ENCODE results near the gene ULBP1.
"Not testable (repeated sequence)": the region's sequence is repeated elsewhere in the genome, so short reads cannot be mapped to it uniquely, and the experiment has no call there.

The ULBP1 gene

DNA sequence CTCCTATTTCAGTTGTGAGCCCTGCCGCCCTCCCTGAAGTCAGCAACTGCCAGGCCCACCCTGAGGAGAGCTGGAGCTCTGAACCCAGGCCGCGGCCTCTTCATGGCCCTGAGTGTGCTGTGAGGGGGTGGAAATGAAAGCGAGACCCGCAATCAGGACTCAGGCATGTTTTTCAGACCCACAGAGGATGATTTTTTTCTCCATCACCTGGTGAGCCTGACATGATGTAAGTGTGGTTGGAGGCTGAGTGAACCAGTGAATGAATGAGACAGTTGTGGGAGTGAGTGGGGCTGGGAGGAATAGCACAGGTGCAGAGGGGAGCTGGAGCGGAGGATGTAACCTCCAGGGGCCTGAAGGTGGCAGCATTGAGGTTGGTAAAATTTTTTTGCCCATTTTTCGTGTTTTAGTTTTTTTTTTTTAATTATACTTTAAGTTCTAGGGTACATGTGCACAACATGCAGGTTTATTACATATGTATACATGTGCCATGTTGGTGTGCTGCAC, 43.3 kb downstream of the ULBP1 start:
- DNase-seq: no peak

DNA sequence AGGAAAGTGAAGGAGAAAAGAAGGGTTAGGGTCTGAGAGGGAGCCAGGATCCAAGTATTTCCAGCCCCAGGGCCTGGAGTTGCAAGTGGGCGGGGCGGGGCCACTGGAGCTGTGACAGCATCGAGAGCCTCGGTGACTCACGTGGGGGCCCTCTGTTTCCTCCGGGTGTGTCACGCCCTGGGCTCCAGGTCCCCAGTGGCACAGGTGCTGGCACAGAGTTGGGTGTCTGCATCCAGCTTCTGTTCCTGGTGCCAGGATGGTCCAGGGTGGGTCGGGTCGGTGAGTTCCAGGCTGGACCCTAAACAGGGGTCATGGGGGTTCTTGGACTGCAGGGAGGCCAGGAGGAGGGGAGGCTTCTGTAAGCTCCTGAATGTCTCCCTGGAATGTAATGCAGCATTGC, 44.8 kb downstream of the ULBP1 start:
- DNase-seq: no peak

DNA sequence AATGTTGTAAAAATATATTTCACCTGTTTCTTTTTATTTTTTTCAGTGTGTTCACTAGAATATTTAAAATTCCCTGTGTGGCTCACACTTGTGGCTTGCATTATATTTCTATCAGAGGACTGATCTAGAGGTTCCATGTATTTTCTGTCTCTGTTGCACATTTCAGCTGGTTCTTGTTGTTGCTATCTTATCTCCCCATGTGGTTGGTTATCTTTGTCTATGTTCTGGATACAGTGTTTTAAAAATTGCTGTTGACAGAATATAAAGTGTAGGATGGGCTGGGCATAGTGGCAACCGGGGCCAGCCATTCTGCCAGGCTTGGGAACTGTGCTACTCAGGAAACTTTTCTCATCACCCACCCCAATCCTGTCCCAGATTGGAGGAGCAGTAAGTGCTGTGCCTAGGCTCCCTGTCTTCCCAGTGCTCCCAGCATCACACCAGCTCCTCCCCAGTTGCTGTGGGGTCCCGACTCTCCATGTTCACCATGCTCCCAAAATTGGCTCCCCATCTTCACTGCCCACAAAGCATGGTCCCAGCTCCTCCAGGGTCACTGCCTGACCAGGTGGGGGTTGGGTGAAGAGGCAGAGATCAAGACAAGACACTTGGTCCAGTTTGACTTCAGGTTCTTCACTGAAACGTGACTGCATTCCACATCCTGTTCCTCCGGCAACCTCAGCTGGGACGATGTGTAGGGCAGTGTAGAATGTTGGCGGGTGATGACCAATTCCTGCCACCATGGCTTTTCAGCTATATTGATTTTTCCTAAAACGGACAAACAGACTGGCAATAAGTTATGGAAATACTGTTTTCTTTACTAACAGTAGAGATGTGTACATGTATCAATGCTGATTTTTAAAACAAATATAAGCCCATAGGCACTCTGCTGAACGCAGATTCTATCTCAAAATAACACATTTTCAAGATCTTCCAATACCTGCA, 49.4 kb downstream of the ULBP1 start:
- DNase-seq: not testable (repeated sequence)

DNA sequence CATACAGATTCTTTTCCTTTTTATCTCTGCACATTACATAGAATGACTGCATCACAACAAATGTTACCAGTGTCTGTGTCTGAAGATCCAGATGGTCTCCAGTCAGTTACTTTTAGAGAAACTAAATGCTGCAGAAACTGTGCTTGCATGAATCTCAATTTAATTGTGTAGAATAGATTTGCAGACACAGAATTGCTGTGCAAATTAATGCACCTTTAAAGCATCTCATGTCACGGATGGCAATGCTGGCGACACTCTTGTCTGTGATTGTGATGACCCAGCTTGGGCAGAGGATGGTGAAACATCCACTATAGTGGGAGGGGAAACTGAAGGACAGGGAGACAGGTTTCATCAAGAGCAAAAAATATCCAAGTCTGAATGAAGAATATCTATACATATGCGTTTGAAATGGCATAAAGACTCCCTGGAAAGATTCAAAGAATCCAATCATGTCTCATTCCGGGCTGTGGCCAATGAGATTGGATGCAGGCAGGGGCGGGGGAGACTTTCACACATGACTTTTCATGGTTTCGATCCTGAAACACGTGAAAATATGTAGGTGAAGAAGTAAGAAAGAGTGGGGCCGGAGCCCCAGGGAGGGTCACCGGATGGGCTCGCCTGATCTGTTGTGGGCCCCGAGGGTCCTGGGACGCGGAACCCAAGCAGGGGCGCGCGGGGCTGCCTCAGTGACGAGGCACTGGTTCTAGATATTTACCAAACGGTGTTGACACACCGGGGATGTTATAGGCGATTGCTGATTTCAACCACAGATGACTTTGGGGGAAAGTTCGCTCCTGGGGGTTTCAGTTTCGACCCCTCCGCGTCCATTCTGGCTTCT, 50.3 kb downstream of the ULBP1 start:
- not testable (repeated sequence) for DNase-seq

DNA sequence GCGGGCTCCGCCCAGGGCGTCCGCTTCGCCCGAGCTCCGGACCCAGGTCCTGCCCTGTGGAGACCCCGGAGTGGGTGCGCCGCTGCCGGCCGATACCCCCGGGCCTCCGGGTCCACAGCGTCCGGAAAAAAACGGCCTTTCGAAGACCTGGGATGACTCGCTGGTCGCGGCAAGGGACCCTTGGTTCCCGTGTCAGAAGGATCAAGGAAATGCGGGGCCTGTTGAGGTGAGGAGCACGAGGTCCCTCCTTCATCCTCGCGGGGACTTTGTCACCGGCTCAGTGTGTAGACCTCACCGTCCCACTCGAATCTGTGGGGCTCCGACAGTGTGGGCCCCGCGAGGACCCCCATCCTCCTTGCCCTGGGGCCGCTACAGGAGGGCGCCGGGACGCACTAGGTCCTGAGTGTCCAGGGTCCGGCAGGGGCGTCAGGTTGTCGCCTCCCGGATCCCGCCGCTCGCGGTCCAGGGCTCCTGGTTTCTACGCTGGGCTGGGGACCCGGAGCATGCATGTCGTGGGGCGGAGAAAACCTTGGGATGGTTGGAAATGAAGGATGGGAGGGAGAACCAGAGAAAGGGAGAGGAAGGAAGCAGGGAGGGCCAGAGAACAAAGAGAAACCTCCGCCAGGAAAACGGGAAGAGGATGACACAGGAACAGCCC, 51.0 kb downstream of the ULBP1 start:
- DNase-seq: not testable (repeated sequence)

DNA sequence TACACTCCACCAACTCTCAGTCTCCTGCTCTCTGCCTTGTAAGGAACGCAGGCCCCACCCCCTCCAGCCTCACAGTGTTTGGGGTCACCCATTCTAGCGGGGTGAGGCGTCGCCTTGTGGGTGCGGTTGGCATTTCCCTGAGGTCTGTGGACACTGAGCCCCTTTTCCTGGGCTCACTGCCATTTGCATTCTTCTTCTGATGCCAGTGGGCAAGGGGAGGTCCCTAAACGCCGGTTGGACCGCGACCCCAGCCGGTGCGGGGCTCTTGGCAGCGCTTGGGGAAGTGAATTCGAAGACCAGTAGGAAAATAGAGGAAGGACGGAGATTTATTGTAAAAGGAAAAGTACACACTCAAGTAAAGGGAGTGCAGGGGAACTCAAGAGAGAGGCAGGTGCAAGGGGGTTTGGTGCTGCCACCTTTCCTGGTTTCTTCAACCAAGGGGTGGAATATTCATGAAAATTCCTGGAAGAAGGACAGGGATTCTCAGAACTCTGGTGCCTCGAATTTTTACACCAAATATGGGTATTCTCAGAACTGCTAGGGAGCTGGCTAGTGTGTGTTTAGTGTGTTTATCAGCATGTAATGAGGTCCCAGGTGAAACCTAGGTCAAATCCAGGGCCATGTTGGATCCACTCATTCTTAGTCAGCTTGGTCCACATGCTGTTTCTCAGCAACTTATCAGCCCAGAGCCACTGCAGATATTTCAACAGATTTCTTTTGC, 51.7 kb downstream of the ULBP1 start:
- DNase-seq: not testable (repeated sequence)

DNA sequence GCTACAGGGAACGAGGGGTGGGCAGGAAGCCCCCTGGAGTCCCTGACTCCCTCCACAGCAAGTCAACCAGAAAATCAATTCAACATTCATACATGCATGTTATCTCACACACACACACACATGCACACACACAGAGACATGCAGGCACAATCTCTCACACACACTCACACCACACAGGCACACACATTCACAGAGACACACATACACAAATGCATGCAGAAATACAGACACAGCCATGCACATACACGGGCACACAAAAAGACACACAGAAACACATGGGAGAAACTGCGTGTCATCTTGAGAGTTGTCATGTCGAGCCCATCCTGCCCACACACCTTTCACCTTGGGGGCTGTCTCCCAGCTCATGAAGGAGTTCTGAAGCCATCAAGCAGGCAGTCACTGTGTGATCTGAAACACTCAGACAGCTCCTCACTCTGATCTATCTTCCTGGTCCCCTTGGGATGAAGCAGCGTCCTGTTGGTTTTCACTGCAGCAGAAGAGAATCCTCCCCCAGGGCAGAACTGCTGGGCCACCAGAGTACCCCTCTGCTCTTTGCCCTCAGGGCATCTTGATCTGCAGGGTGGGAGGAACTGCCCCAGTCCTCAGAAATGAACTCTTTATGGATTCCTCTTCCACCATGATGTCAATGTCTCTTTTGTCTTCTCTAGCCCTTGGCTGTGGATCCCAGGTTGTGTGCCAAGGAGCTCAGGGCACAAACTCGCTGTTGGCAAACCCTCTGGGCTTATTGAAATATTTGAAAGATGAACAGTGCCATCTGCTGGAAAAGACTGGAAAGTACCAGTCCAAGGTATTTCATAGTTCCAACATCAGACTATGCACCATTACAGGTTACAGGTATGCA, 52.8 kb downstream of the ULBP1 start:
- DNase-seq: peak; percentile 29

DNA sequence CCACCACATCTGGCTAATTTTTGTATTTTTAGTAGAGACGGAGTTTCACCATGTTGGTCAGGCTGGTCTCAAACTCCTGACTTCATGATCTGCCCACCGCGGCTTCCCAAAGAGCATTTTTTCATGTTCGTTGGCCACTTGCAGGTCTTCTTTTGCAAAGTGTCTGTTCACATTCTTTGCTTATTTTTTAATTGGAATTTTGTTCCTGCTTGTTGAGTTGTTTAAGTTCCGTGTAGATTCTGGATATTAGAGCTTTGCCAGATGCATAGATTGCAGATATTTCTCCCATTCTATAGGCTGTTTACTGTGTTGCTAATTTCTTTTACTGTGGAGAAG, 53.4 kb downstream of the ULBP1 start:
- not testable (repeated sequence) for DNase-seq

DNA sequence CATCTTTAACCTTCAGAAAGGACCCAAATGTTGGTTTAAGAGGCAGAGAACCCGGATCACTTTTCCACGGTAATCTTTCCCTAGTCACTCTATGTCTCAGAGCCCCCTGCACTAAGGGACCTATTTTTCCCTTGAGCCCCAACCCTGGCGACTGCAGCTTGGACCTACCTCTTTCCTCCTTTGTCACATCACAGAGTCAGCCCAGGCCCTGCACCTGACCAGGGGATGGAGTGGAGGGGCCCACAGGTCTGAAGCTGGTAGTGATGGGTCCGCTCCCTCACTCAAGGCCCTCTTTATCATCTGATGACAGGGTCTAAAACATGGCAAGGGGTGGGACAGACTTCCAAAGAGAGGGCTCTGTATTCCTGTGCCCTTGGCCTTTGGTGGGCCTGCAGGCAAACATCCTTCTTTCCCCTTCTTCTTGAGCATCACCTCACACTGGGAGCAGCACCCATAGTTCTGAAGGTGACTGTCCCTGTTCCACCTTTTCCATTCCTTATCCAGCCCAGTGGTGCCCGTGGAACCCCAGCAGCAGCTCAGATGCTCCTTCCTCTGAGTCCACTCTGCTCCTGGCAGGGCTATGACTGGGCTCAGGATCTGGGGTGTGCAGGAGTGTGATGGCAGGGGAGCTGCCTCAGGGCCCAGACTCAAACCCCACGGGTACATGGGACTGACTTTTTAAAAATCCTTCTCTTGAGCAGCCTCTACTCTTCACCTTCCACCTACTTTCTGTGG, 55.3 kb downstream of the ULBP1 start:
- DNase-seq: no peak

DNA sequence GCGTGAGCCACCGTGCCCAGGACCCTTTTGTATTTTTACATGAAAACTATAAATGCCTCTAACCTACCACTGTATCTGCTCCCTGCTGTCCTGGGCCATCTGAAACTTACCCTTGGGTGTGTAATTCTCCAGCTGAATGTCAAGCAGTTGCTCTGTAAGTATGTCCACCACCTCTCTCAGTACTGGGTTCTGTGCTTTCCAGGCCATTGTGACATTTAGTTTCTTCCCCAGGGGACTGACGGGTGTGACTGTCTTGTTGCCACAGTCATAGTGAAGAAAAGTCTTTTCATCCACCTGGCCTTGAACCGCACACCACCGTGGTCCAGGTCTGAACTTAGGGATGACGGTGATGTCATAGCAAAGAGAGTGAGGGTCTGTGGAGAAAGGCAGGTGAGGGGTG, 58.1 kb downstream of the ULBP1 start:
- not testable (repeated sequence) for DNase-seq

All from GDM1 (cell line).